GM18526 (cell line): ENCODE data around the gene GIGYF2.

Experiments used
- POLR2A ChIP-seq: IDR thresholded peaks from 3 replicates; pipeline ENCODE4 v1.6.1; 2011; ENCODE audit not compliant: insufficient read length; ENCODE audit errors: extremely low read depth

GIGYF2 gene

DNA sequence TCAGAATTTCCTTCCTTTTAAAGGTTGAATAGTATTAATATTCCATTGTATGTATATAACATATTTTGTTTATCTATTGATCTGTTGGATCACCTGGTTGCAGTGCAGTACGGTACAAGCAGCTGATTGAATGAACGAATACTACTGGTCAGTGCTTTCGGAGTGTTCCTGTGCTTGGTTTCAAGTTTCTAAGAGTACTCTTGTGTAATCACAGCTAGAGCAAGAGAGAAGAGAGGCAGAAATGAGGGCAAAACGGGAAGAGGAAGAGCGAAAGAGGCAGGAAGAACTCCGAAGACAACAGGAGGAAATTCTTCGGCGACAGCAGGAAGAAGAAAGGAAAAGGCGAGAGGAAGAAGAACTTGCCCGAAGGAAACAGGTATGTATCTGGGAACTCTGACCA is 119.5 kb downstream of the GIGYF2 start:
- no peak for TF ChIP-seq POLR2A

GRCh38 chr2:232817756-232818155 is 120.6 kb downstream of the GIGYF2 start:
- TF ChIP-seq POLR2A = no peak

GRCh38 chr2:232829988-232830387 is 132.9 kb downstream of the GIGYF2 start:
- no peak for TF ChIP-seq POLR2A

GRCh38 chr2:232831496-232831895 is 134.4 kb downstream of the GIGYF2 start:
- TF ChIP-seq POLR2A = no peak

GRCh38 chr2:232833830-232834229 is 136.7 kb downstream of the GIGYF2 start:
- no peak for TF ChIP-seq POLR2A

DNA sequence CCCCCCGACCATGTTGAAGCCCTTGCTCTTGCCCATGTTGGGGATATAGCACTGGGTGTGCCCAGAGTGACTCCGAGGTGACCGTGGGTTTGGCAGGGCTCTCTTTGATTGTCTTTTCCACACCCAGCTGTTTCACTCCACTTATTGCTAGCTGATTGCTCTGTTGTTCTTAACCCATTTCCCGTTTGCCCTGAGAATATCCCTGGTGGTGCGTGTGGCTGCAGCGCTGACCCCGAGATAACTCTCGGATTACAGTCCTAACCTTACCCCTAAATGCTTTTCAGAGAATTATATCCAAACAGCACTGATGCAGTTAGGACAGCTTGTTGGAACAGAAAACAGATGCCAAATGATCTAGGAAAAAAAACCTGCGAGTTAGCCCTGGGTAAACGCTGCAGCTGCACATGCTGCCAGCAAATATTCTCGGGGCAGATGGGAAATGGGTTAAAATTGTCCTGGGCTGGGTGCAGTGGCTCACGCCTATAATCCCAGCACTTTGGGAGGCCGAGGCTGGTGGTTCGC is 138.6 kb downstream of the GIGYF2 start:
- no peak for TF ChIP-seq POLR2A

GRCh38 chr2:232836934-232837333 is 139.8 kb downstream of the GIGYF2 start:
- TF ChIP-seq POLR2A = no peak

GRCh38 chr2:232838406-232838874 is 141.3 kb downstream of the GIGYF2 start:
- no peak for TF ChIP-seq POLR2A

DNA sequence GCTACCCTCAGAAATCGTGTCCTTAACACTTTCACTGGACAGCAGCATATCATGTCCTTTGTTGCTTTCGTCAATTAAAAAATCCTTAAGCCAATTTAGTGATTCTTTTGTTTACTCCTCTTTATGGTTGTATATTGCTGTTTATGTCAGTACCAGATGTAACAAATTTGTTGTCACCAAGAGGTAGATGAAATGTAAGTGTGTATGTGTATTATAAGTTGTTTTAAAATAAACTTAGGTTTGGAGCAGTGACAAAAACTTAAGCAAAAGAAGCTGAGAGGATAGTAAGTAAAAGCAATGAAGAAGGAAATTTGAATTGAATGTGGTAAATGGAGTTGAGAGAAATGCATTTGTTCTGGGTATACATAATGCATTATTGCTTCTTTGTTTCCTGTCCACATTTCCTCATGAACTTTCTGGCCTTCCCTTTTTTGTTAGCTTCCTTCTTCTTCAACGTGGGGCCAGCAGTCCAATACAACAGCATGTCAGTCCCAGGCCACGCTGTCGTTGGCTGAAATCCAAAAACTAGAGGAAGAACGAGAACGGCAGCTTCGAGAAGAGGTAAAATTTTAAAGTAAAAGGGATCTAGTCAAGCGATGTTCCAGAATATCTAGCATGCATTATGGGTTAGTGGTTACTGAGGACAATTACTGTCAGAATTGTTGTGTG is 142.4 kb downstream of the GIGYF2 start:
- no peak for TF ChIP-seq POLR2A

GRCh38 chr2:232842689-232843088 is 145.6 kb downstream of the GIGYF2 start:
- no peak for TF ChIP-seq POLR2A

DNA sequence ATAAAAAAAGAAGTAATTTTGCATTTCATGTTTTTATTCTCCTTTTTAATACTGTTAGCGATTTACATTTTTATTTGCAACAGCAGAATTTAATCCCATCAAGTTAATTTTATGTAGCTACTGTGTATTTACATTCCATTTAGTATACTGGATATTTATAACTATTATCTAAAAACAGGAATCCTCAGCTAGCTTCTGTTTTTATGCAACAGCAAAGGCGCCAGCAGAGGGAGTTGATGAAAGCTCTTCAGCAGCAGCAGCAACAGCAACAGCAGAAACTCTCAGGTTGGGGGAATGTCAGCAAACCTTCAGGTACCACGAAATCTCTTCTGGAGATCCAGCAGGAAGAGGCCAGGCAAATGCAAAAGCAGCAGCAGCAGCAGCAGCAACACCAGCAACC is 146.7 kb downstream of the GIGYF2 start:
- no peak for TF ChIP-seq POLR2A

DNA sequence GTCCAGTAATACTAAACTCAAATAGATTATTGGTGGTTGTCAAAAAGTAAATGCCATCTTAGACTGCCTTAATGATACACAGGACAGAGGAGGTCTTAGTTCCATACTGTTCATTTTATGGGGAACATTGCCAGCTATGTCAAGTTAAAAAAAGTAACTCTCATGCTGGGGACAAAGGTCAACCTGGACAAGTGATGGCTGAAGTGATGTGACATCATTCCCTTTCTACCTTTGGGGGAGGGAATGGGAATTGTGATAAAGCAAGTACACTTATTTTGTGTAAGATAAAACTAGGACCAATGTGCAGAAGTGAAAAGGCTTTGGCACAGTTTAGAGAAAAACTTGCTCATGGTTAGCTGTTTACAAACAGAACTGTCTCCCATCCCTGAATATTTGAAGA is 148.9 kb downstream of the GIGYF2 start:
- no peak for TF ChIP-seq POLR2A

DNA sequence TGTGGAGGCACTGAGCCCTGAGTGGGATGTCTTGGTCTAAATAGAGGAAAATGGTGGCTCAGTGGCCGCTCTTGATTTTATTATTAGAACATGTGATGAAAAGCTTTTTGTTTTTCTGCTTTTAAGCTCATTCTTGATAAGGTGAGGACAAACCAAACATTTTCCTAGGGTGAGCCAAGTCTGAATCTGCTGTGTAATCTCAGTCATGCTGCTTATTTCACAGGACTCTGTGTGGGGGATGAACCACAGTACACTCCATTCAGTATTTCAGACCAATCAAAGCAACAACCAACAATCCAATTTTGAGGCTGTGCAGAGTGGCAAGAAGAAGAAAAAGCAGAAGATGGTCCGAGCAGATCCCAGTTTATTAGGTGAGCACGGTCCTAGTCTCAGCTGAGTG is 152.9 kb downstream of the GIGYF2 start:
- no peak for TF ChIP-seq POLR2A

- TF ChIP-seq POLR2A = no peak
Observed at GRCh38 chr2:232852676-232853075, 155.5 kb downstream of the GIGYF2 start.

- no peak for TF ChIP-seq POLR2A
Observed at GRCh38 chr2:232854082-232854481, 157.0 kb downstream of the GIGYF2 start.

- TF ChIP-seq POLR2A = no peak
Observed at GRCh38 chr2:232857158-232857563, 160.0 kb downstream of the GIGYF2 start.

DNA sequence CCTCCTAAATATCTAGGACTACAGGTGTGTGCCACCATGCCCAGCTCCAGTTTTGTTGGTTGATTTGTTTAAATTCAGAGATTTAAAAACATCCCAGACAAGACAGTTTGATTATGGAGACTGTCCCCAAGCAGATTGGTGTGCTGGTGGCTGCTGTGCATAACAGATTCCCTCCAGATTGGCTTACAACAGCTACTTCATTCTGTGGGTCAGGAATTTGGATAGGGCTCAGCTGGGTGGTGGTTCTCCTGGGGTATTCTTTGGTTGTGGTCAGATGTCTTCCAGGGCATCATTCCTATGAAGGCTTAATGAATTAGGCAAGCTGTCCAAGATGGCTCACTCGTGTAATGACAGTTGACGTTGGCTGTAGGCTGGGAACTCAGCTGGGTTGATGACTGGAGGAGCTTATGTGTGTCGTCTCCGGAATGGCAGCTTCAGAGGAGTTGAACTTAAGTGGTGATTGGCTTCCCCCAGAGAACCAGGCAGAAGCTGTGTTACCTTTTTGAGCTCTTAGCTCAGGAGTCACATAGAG is 162.3 kb downstream of the GIGYF2 start:
- no peak for TF ChIP-seq POLR2A
